H9 (cell line): ENCODE measurements around the gene BAZ2A. TPM values are rescaled to one million over a fixed set of nuclear protein-coding genes. Genes with fewer than 3 reads are reported as not detected.

Experiments used
- DNase-seq: peaks from one replicate; pipeline ENCODE4 v3.0.0-alpha.2; 2017
- H2AFZ ChIP-seq: one replicate; pipeline ENCODE4 v1.6.1; 2013; ENCODE audit warnings: mild to moderate bottlenecking, low read length, control low read depth, moderate library complexity
- H2AK5ac ChIP-seq: 2 replicates; pipeline ENCODE4 v1.6.1; 2013; ENCODE audit warnings: low read length, control low read depth, mixed read lengths; ENCODE audit not compliant: insufficient read length
- H2BK120ac ChIP-seq: one replicate; pipeline ENCODE4 v1.6.1; 2013; ENCODE audit warnings: low read depth, mild to moderate bottlenecking, low read length, control low read depth, inconsistent platforms; ENCODE audit not compliant: poor library complexity, severe bottlenecking
- H2BK12ac ChIP-seq: 2 replicates; pipeline ENCODE4 v1.6.1; 2013; ENCODE audit warnings: low read length, control low read depth, mixed read lengths, low read depth; ENCODE audit not compliant: insufficient read length
- H2BK15ac ChIP-seq: 2 replicates; pipeline ENCODE4 v1.6.1; 2013; ENCODE audit warnings: low read depth, low read length, control low read depth
- H2BK20ac ChIP-seq: one replicate; pipeline ENCODE4 v1.6.1; 2013; ENCODE audit warnings: low read depth, mild to moderate bottlenecking, low read length, control low read depth, inconsistent platforms; ENCODE audit not compliant: poor library complexity, severe bottlenecking
- H2BK5ac ChIP-seq: 2 replicates; pipeline ENCODE4 v1.6.1; 2013; ENCODE audit warnings: low read length, control low read depth, mixed read lengths; ENCODE audit not compliant: insufficient read length
- H3K14ac ChIP-seq: 2 replicates; pipeline ENCODE4 v1.6.1; 2013; ENCODE audit warnings: low read length, control low read depth; ENCODE audit not compliant: insufficient read depth
- H3K18ac ChIP-seq: 2 replicates; pipeline ENCODE4 v1.6.1; 2013; ENCODE audit warnings: low read depth, mild to moderate bottlenecking, mixed read lengths, low read length, control low read depth; ENCODE audit not compliant: insufficient read length
- H3K23ac ChIP-seq: 2 replicates; pipeline ENCODE4 v1.6.1; 2013; ENCODE audit warnings: low read length, control low read depth, mixed read lengths, low read depth; ENCODE audit not compliant: insufficient read length
- H3K23me2 ChIP-seq: 2 replicates; pipeline ENCODE4 v1.6.1; 2013; ENCODE audit warnings: low read depth, mild to moderate bottlenecking, mixed read lengths, low read length, control low read depth; ENCODE audit not compliant: insufficient read length, poor library complexity, severe bottlenecking
- H3K27ac ChIP-seq: 2 replicates; pipeline ENCODE4 v1.5.1; 2013; ENCODE audit warnings: low read length, control low read depth, mixed read lengths, low read depth; ENCODE audit not compliant: insufficient read length
- H3K27me3 ChIP-seq: 2 replicates; pipeline ENCODE4 v1.6.1; 2013; ENCODE audit warnings: low read length, control low read depth, inconsistent platforms; ENCODE audit not compliant: insufficient read depth
- H3K4ac ChIP-seq: 2 replicates; pipeline ENCODE4 v1.6.1; 2013; ENCODE audit warnings: low read depth, mild to moderate bottlenecking, control low read depth, inconsistent platforms, low read length, moderate library complexity
- H3K4me1 ChIP-seq: 2 replicates; pipeline ENCODE4 v1.6.1; 2013; ENCODE audit warnings: low read length, control low read depth, inconsistent platforms; ENCODE audit not compliant: insufficient read depth
- H3K4me2 ChIP-seq: 2 replicates; pipeline ENCODE4 v1.6.1; 2013; ENCODE audit warnings: low read length, control low read depth, mixed read lengths; ENCODE audit not compliant: insufficient read length, insufficient read depth
- H3K56ac ChIP-seq: 2 replicates; pipeline ENCODE4 v1.6.1; 2013; ENCODE audit warnings: low read depth, mild to moderate bottlenecking, mixed read lengths, low read length, control low read depth; ENCODE audit not compliant: insufficient read length
- H3K79me1 ChIP-seq: 2 replicates; pipeline ENCODE4 v1.6.1; 2013; ENCODE audit warnings: low read depth, mild to moderate bottlenecking, moderate library complexity, low read length, control low read depth, inconsistent platforms; ENCODE audit not compliant: insufficient read depth, poor library complexity, severe bottlenecking
- H3K79me2 ChIP-seq: 2 replicates; pipeline ENCODE4 v1.6.1; 2013; ENCODE audit warnings: low read length, control low read depth, inconsistent platforms; ENCODE audit not compliant: insufficient read depth
- H3K9ac ChIP-seq: 2 replicates; pipeline ENCODE4 v1.6.1; 2013; ENCODE audit warnings: low read length, control low read depth, mixed read lengths; ENCODE audit not compliant: insufficient read length; ENCODE audit errors: extremely low read depth
- H3K9me3 ChIP-seq: one replicate; pipeline ENCODE4 v1.6.1; 2013; ENCODE audit warnings: low read depth, low read length, inconsistent platforms; ENCODE audit not compliant: control insufficient read depth
- H3T11ph ChIP-seq: one replicate; pipeline ENCODE4 v1.6.1; 2013; ENCODE audit warnings: mild to moderate bottlenecking, low read length, control low read depth, inconsistent platforms
- H4K20me1 ChIP-seq: one replicate; pipeline ENCODE4 v1.6.1; 2013; ENCODE audit not compliant: control insufficient read depth, insufficient read length, insufficient read depth
- H4K5ac ChIP-seq: 2 replicates; pipeline ENCODE4 v1.6.1; 2013; ENCODE audit warnings: low read depth, mild to moderate bottlenecking, mixed read lengths, low read length, control low read depth; ENCODE audit not compliant: insufficient read length
- H4K8ac ChIP-seq: replicated peaks from 2 replicates; pipeline ENCODE4 v1.6.1; 2013; ENCODE audit warnings: low read length, control low read depth, mixed read lengths, low read depth; ENCODE audit not compliant: insufficient read length
- H4K91ac ChIP-seq: 2 replicates; pipeline ENCODE4 v1.6.1; 2013; ENCODE audit warnings: low read depth, mild to moderate bottlenecking, moderate library complexity, mixed read lengths, low read length, control low read depth; ENCODE audit not compliant: insufficient read length
- H3K27ac Mint-ChIP-seq, 3 experiments: 2 replicates in 2 of 3; 3 replicates in 1 of 3; pipeline ENCODE4 v1.8.0; 2020 to 2021; ENCODE audit warnings: mixed read lengths in 3 of 3, mild to moderate bottlenecking in 1 of 3, moderate library complexity in 1 of 3
- H3K27me3 Mint-ChIP-seq: 2 replicates; pipeline ENCODE4 v1.8.0; 2021; ENCODE audit warnings: low read depth, mild to moderate bottlenecking, moderate library complexity, mixed read lengths
- H3K36me3 Mint-ChIP-seq, 3 experiments: 2 replicates in 2 of 3; 3 replicates in 1 of 3; pipeline ENCODE4 v1.8.0; 2020 to 2021; ENCODE audit warnings: low read depth in 3 of 3, mixed read lengths in 3 of 3; ENCODE audit not compliant: insufficient read depth in 1 of 3
- H3K4me1 Mint-ChIP-seq, 2 experiments: 2 replicates each; pipeline ENCODE4 v1.8.0; 2020; ENCODE audit warnings: mixed read lengths in 2 of 2
- H3K4me3 Mint-ChIP-seq, 2 experiments: 2 replicates in 1 of 2; 3 replicates in 1 of 2; pipeline ENCODE4 v1.8.0; 2020 to 2021; ENCODE audit warnings: mild to moderate bottlenecking in 2 of 2, mixed read lengths in 2 of 2, moderate library complexity in 1 of 2
- H3K9me3 Mint-ChIP-seq, 2 experiments: 2 replicates in 1 of 2; 3 replicates in 1 of 2; pipeline ENCODE4 v1.8.0; 2020; ENCODE audit warnings: mild to moderate bottlenecking in 2 of 2, mixed read lengths in 2 of 2, moderate library complexity in 1 of 2
- WGBS: extraction: QIAGEN DNeasy Blood & Tissue Kit; methylation state at CpG from one replicate; pipeline ENCODE4 v1.1.7; 2013; ENCODE audit warnings: missing lambda C conversion rate, low lambda C conversion rate, mixed read lengths; ENCODE audit not compliant: insufficient read length; ENCODE audit errors: extremely low coverage; 5-methylcytosine and 5-hydroxymethylcytosine counted together
- total RNA-seq: library from RNA; stranded (reverse); gene quantifications from 2 replicates; pipeline ENCODE4 v1.2.1, GENCODE V29; 2021
- TF ChIP-seq, protein P1 (sequence below): fragments of 200-600 bp; sonication (generic); conservative IDR thresholded peaks from 3 replicates; pipeline ENCODE4 v1.8.0; 2021; ENCODE audit warnings: antibody characterized with exemption, mild to moderate bottlenecking

The BAZ2A gene
- total RNA-seq, 1 experiment from 2014 or later = 108 TPM

DNA sequence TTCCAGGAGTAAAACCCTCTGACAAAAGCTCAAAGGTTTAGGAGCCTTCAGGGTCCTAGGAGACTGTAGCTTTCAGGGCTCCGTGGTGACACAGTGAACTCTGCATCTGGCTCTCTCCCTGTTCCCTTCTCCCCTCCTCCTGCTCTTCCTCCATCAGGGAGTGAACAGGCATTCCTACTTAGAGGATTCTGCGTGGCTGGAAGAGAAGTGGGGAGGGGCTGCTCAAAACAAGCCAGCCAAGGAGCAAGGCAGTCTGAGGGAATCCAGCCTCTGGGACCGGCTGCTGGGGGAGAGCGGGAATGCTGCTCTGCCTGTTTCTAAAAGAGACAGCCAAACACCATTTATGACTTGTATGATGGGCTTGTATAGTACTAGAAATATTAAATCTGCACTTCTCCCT, 59.0 kb downstream of the BAZ2A start:
- no peak overlapping the region for H3K4me2 ChIP-seq
- H3K27ac ChIP-seq = no peak overlapping the region
- no peak overlapping the region for H4K8ac ChIP-seq
- H3K79me1 ChIP-seq = no peaks in the 10 kb centered on the region
- H3K23me2 ChIP-seq = no peaks in the 10 kb centered on the region
- H3K14ac ChIP-seq = no peak overlapping the region
- TF ChIP-seq, protein P1, sequence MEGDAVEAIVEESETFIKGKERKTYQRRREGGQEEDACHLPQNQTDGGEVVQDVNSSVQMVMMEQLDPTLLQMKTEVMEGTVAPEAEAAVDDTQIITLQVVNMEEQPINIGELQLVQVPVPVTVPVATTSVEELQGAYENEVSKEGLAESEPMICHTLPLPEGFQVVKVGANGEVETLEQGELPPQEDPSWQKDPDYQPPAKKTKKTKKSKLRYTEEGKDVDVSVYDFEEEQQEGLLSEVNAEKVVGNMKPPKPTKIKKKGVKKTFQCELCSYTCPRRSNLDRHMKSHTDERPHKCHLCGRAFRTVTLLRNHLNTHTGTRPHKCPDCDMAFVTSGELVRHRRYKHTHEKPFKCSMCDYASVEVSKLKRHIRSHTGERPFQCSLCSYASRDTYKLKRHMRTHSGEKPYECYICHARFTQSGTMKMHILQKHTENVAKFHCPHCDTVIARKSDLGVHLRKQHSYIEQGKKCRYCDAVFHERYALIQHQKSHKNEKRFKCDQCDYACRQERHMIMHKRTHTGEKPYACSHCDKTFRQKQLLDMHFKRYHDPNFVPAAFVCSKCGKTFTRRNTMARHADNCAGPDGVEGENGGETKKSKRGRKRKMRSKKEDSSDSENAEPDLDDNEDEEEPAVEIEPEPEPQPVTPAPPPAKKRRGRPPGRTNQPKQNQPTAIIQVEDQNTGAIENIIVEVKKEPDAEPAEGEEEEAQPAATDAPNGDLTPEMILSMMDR = no peak
- H3K18ac ChIP-seq = no peak overlapping the region
- H2BK12ac ChIP-seq = no peak overlapping the region
- WGBS = no CpG with 5 or more reads among the region's 4 CpGs
- Mint-ChIP-seq H3K4me1 (peaks cover 0 to 8% of the 10 kb centered on the region in 2 experiments; a peak in 2 of 4 replicates), H3K36me3 (peaks cover 0 to 8% (median 0%) of the 10 kb centered on the region in 3 experiments; a peak in 2 of 7 replicates), H3K27ac (peak overlapping the region in 2 of 3 experiments; percentile 17 to 76; a peak in 2 of 7 replicates), H3K9me3 (no peaks in the 10 kb centered on the region), H3K27me3 (no peaks in the 10 kb centered on the region), H3K4me3 (no peak overlapping the region)
- no peaks in the 10 kb centered on the region for H3K9me3 ChIP-seq
- H3K23ac ChIP-seq = no peak overlapping the region
- no peak overlapping the region for H2AK5ac ChIP-seq
- no peak overlapping the region for H2BK120ac ChIP-seq
- H3K9ac ChIP-seq = no peak overlapping the region
- H3K4ac ChIP-seq = no peak overlapping the region
- no peak overlapping the region for H2BK20ac ChIP-seq
- H3K56ac ChIP-seq = no peak overlapping the region
- DNase-seq = no peak
- H2AFZ ChIP-seq = no peak overlapping the region
- no peak overlapping the region for H4K5ac ChIP-seq
- H3T11ph ChIP-seq = no peak overlapping the region
- no peak overlapping the region for H2BK15ac ChIP-seq
- no peaks in the 10 kb centered on the region for H3K27me3 ChIP-seq
- H3K4me1 ChIP-seq = no peaks in the 10 kb centered on the region
- H3K79me2 ChIP-seq = no peaks in the 10 kb centered on the region
- no peaks in the 10 kb centered on the region for H4K20me1 ChIP-seq
- H4K91ac ChIP-seq = no peak overlapping the region
- no peak overlapping the region for H2BK5ac ChIP-seq
